Measurements from ENCODE around the gene DENND1A. TPM values are rescaled to one million over a fixed set of nuclear protein-coding genes. Genes with fewer than 3 reads are reported as not detected.
A peak's percentile ranks its signal among the peaks of the same experiment; 100 is the strongest.

The DENND1A gene
- total RNA-seq, 2 donors from 2014 or later, result 19.3 to 22.8 TPM

- no peak for ATAC-seq (replicated peaks)
- Mint-ChIP-seq H3K4me3 (no peak overlapping the region), H3K4me1 (peaks cover 5% of the 10 kb centered on the region), H3K36me3 (ENCODE audit: low read depth) (peaks cover 8% of the 10 kb centered on the region), H3K27me3 (no peaks in the 10 kb centered on the region), H3K27ac (no peak overlapping the region), H3K9me3 (no peaks in the 10 kb centered on the region)
Measured at GRCh38 chr9:123691765-123692303, 238.1 kb downstream of the DENND1A start.

- Mint-ChIP-seq H3K36me3 (ENCODE audit: low read depth) (peaks cover 8% of the 10 kb centered on the region), H3K27ac (no peak overlapping the region)
Measured at GRCh38 chr9:123689701-123690428, 240.1 kb downstream of the DENND1A start.

GRCh38 chr9:123687246-123687751 lies 242.6 kb downstream of the DENND1A start:
- H3K36me3 Mint-ChIP-seq (ENCODE audit: low read depth), result peaks cover 14% of the 10 kb centered on the region
- H3K27me3 Mint-ChIP-seq, result no peaks in the 10 kb centered on the region
- no peaks in the 10 kb centered on the region for H3K9me3 Mint-ChIP-seq
- H3K4me3 Mint-ChIP-seq, result no peak overlapping the region
- ATAC-seq (replicated peaks), result no peak
- no peak overlapping the region for H3K27ac Mint-ChIP-seq
- peaks cover 19% of the 10 kb centered on the region for H3K4me1 Mint-ChIP-seq

More at GRCh38 chr9:123689701-123690428, 240.1 kb downstream of the DENND1A start:
- Mint-ChIP-seq H3K4me1 (peaks cover 6% of the 10 kb centered on the region), H3K9me3 (no peaks in the 10 kb centered on the region), H3K4me3 (no peak overlapping the region), H3K27me3 (no peaks in the 10 kb centered on the region)
- ATAC-seq (replicated peaks), result no peak

GRCh38 chr9:123686829-123687192 lies 243.1 kb downstream of the DENND1A start:
- no peaks in the 10 kb centered on the region for H3K27me3 Mint-ChIP-seq
- no peak for ATAC-seq (replicated peaks)
- H3K4me3 Mint-ChIP-seq, result no peak overlapping the region
- H3K36me3 Mint-ChIP-seq (ENCODE audit: low read depth), result peaks cover 18% of the 10 kb centered on the region
- H3K27ac Mint-ChIP-seq, result no peak overlapping the region
- H3K4me1 Mint-ChIP-seq, result peaks cover 19% of the 10 kb centered on the region
- no peaks in the 10 kb centered on the region for H3K9me3 Mint-ChIP-seq

- peak; percentile 40 for ATAC-seq (replicated peaks)
- no peaks in the 10 kb centered on the region for H3K9me3 Mint-ChIP-seq
- peaks cover 18% of the 10 kb centered on the region for H3K4me1 Mint-ChIP-seq
- no peak overlapping the region for H3K4me3 Mint-ChIP-seq
- no peaks in the 10 kb centered on the region for H3K27me3 Mint-ChIP-seq
- H3K36me3 Mint-ChIP-seq (ENCODE audit: low read depth), result peaks cover 19% of the 10 kb centered on the region
- no peak overlapping the region for H3K27ac Mint-ChIP-seq
Measured at GRCh38 chr9:123686131-123686828, 243.6 kb downstream of the DENND1A start.

- Mint-ChIP-seq H3K27me3 (no peaks in the 10 kb centered on the region), H3K27ac (no peak overlapping the region), H3K36me3 (ENCODE audit: low read depth) (peaks cover 18% of the 10 kb centered on the region), H3K4me3 (no peak overlapping the region), H3K4me1 (peaks cover 22% of the 10 kb centered on the region), H3K9me3 (no peaks in the 10 kb centered on the region)
- no peak for ATAC-seq (replicated peaks)
Measured at GRCh38 chr9:123685489-123686083, 244.3 kb downstream of the DENND1A start.

- Mint-ChIP-seq H3K27me3 (no peaks in the 10 kb centered on the region), H3K36me3 (ENCODE audit: low read depth) (peaks cover 18% of the 10 kb centered on the region), H3K27ac (peak overlapping the region; percentile 18), H3K4me1 (peaks cover 31% of the 10 kb centered on the region), H3K9me3 (no peaks in the 10 kb centered on the region), H3K4me3 (no peak overlapping the region)
- ATAC-seq (replicated peaks), result peak; percentile 75
Measured at GRCh38 chr9:123684393-123685149, 245.4 kb downstream of the DENND1A start.

- H3K4me3 Mint-ChIP-seq, result no peak overlapping the region
- H3K36me3 Mint-ChIP-seq (ENCODE audit: low read depth), result peaks cover 21% of the 10 kb centered on the region
- H3K9me3 Mint-ChIP-seq, result no peaks in the 10 kb centered on the region
- ATAC-seq (replicated peaks), result no peak
- peaks cover 32% of the 10 kb centered on the region for H3K4me1 Mint-ChIP-seq
- H3K27ac Mint-ChIP-seq, result no peak overlapping the region
- H3K27me3 Mint-ChIP-seq, result no peaks in the 10 kb centered on the region
Measured at GRCh38 chr9:123682746-123683145, 247.2 kb downstream of the DENND1A start.

- ATAC-seq (replicated peaks), result no peak
Measured at GRCh38 chr9:123680352-123680751, 249.6 kb downstream of the DENND1A start.

GRCh38 chr9:123679330-123679987 lies 250.5 kb downstream of the DENND1A start:
- H3K4me3 Mint-ChIP-seq, result no peak overlapping the region
- H3K27me3 Mint-ChIP-seq, result no peaks in the 10 kb centered on the region
- no peaks in the 10 kb centered on the region for H3K9me3 Mint-ChIP-seq
- peaks cover 32% of the 10 kb centered on the region for H3K36me3 Mint-ChIP-seq (ENCODE audit: low read depth)
- peaks cover 28% of the 10 kb centered on the region for H3K4me1 Mint-ChIP-seq
- peak; percentile 64 for ATAC-seq (replicated peaks)
- no peak overlapping the region for H3K27ac Mint-ChIP-seq

More at GRCh38 chr9:123680352-123680751, 249.6 kb downstream of the DENND1A start:
- H3K27ac Mint-ChIP-seq, result no peak overlapping the region
- peaks cover 32% of the 10 kb centered on the region for H3K36me3 Mint-ChIP-seq (ENCODE audit: low read depth)
- H3K27me3 Mint-ChIP-seq, result no peaks in the 10 kb centered on the region
- H3K4me3 Mint-ChIP-seq, result no peak overlapping the region
- H3K9me3 Mint-ChIP-seq, result no peaks in the 10 kb centered on the region
- H3K4me1 Mint-ChIP-seq, result peaks cover 32% of the 10 kb centered on the region

- ATAC-seq (replicated peaks), result no peak
- no peak overlapping the region for H3K4me3 Mint-ChIP-seq
- no peaks in the 10 kb centered on the region for H3K9me3 Mint-ChIP-seq
- peaks cover 36% of the 10 kb centered on the region for H3K36me3 Mint-ChIP-seq (ENCODE audit: low read depth)
- H3K27me3 Mint-ChIP-seq, result no peaks in the 10 kb centered on the region
- H3K27ac Mint-ChIP-seq, result no peak overlapping the region
- peaks cover 22% of the 10 kb centered on the region for H3K4me1 Mint-ChIP-seq
Measured at GRCh38 chr9:123678878-123679329, 251.0 kb downstream of the DENND1A start.

GRCh38 chr9:123678038-123678877 lies 251.7 kb downstream of the DENND1A start:
- Mint-ChIP-seq H3K36me3 (ENCODE audit: low read depth) (peaks cover 41% of the 10 kb centered on the region), H3K27me3 (no peaks in the 10 kb centered on the region), H3K9me3 (peaks cover 2% of the 10 kb centered on the region)

GRCh38 chr9:123676869-123677268 lies 253.1 kb downstream of the DENND1A start:
- H3K4me3 Mint-ChIP-seq, result no peak overlapping the region
- ATAC-seq (replicated peaks), result no peak
- H3K9me3 Mint-ChIP-seq, result peaks cover 5% of the 10 kb centered on the region
- no peaks in the 10 kb centered on the region for H3K27me3 Mint-ChIP-seq
- no peak overlapping the region for H3K27ac Mint-ChIP-seq
- H3K36me3 Mint-ChIP-seq (ENCODE audit: low read depth), result peaks cover 34% of the 10 kb centered on the region
- peaks cover 19% of the 10 kb centered on the region for H3K4me1 Mint-ChIP-seq

More at GRCh38 chr9:123678038-123678877, 251.7 kb downstream of the DENND1A start:
- peaks cover 19% of the 10 kb centered on the region for H3K4me1 Mint-ChIP-seq
- no peak overlapping the region for H3K27ac Mint-ChIP-seq
- no peak for ATAC-seq (replicated peaks)
- H3K4me3 Mint-ChIP-seq, result no peak overlapping the region

All from activated T-helper 17 cell treated with anti-CD3 and anti-CD28 coated beads, Interleukin-2, amount 50 U/mL, for 72 hours (primary cell).